Measurements from ENCODE around the gene EHMT1. TPM values are rescaled to one million over a fixed set of nuclear protein-coding genes. Genes with fewer than 3 reads are reported as not detected.

Gene EHMT1
- total and polyA plus RNA-seq, 2 donors (not counting 1 experiment from before 2014, with no cell fraction given), result 101 to 394 TPM

DNA sequence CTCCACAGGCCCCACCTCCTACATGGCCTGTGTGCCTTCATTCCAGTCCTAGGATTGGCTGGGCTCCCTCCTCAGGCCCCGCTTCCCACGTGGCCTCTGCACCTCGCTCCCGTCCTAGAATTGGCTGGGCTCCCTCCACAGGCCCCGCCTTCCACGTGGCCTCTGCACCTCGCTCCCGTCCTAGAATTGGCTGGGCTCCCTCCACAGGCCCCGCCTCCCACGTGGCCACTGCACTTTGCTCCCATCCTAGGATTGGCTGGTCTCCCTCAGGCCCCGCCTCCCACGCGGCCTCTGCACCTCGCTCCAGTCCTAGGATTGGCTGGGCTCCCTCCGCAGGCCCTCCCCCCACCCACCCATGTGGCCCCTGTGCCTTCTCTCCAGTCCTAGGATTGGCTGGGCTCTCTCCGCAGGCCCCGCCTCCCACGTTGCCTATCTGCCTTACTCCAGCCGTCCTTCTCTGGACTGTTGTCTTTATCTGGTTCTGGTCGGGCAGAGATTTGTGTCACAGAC lies 213.4 kb downstream of the EHMT1 start:
- no peak overlapping the region for H3K27ac Mint-ChIP-seq
- Histone ChIP-seq H3K4me3 (ENCODE audit: control extremely low read depth in 1 of 5, extremely low read depth in 1 of 5, insufficient read depth in 1 of 5, low read depth in 2 of 5, low read length in 4 of 5) (no peak overlapping the region), H3K9ac (ENCODE audit: low read length) (no peak overlapping the region), H2AFZ (ENCODE audit: insufficient read depth, low read depth, low read length, poor library complexity, severe bottlenecking) (no peak overlapping the region), H3K9me3 (ENCODE audit: control extremely low read depth in 1 of 3, control insufficient read depth in 2 of 3, insufficient read depth in 1 of 3, low read length in 2 of 3) (peaks cover 0 to 3% (median 0%) of the 10 kb centered on the region in 3 donors), H3K27me3 (replicated peaks in 1 of 4; ENCODE audit: control extremely low read depth in 1 of 4, control insufficient read depth in 3 of 4, insufficient read depth in 4 of 4, low read length in 3 of 4) (no peaks in the 10 kb centered on the region), H3K79me2 (ENCODE audit: control insufficient read depth, insufficient read depth, low read length) (peaks cover 34% of the 10 kb centered on the region), H4K20me1 (ENCODE audit: control insufficient read depth, insufficient read depth, low read length, poor library complexity, severe bottlenecking) (peaks cover 42% of the 10 kb centered on the region), H3K36me3 (replicated peaks in 1 of 2; ENCODE audit: control extremely low read depth in 1 of 2, control insufficient read depth in 1 of 2, extremely low read depth in 1 of 2, insufficient read depth in 2 of 2, low read length in 1 of 2) (peaks cover 0 to 77% of the 10 kb centered on the region in 2 experiments), H3K4me1 (ENCODE audit: control insufficient read depth in 2 of 2, insufficient read depth in 2 of 2, low read length in 2 of 2) (no peaks in the 10 kb centered on the region), H3K27ac (ENCODE audit: low read length in 2 of 2) (no peak overlapping the region), H3K4me2 (replicated peaks; ENCODE audit: low read depth, low read length, poor library complexity, severe bottlenecking) (no peak overlapping the region)
- no peak overlapping the region for H3K4me3 Mint-ChIP-seq
- no peaks in the 10 kb centered on the region for H3K27me3 Mint-ChIP-seq
- no peaks in the 10 kb centered on the region for H3K9me3 Mint-ChIP-seq (ENCODE audit: insufficient read depth)
- CTCF ChIA-PET, result no interaction called here
- POLR2A ChIA-PET, result no interaction called here
- TF ChIP-seq, protein P1, sequence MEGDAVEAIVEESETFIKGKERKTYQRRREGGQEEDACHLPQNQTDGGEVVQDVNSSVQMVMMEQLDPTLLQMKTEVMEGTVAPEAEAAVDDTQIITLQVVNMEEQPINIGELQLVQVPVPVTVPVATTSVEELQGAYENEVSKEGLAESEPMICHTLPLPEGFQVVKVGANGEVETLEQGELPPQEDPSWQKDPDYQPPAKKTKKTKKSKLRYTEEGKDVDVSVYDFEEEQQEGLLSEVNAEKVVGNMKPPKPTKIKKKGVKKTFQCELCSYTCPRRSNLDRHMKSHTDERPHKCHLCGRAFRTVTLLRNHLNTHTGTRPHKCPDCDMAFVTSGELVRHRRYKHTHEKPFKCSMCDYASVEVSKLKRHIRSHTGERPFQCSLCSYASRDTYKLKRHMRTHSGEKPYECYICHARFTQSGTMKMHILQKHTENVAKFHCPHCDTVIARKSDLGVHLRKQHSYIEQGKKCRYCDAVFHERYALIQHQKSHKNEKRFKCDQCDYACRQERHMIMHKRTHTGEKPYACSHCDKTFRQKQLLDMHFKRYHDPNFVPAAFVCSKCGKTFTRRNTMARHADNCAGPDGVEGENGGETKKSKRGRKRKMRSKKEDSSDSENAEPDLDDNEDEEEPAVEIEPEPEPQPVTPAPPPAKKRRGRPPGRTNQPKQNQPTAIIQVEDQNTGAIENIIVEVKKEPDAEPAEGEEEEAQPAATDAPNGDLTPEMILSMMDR (IDR thresholded peaks at IDR 0.05), result no peak
- no peak for TF ChIP-seq EZH2 (IDR thresholded peaks at IDR 0.05; ENCODE audit: borderline replicate concordance, insufficient read depth, low read depth, low read length, poor library complexity, severe bottlenecking)
- no peak for DNase-seq
- no peak for ATAC-seq (ENCODE audit: low read depth)
- WGBS (ENCODE audit: insufficient coverage), result over 99% methylated on average over 18 of the region's 20 CpGs
- intact Hi-C loops (cut with micrococcal nuclease), result no loop called here
- H3K4me1 Mint-ChIP-seq, result no peaks in the 10 kb centered on the region

DNA sequence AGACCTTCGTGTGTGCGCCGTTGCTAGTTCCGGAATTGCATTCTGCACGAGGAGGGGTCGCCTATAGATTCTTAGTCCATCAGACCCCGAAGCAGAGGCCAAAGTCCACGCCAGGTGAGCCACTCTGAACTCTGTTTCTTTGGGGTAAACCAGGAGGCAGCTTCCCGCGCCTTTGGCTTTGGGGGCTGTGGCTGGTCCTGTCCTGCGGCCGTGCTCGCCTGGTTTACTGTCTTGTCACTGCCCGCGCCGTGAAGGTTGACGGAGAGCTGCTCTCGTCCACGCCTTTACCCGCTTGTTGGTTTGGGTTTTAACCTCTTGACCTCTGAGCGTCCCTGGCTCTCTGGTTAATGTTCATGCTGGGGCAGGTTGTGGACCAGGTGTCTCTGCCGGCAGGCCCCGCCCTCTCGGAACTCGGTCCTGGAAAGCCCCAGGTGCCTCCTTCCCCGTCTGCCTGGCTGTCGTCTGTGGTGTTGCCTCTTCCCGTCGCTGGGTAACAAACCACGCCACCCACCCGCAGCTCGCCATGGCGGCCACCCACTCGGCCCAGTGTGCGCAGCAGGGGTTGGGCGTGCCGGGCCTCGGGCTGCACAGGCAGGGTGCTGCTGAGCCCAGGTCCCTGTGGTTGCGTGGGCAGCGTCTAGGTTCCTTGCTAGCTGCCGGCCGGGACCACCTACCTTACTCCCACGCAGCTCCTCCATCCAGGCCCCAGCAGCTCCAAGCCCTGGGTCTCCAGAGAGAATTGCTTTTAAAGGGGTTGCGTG lies 214.2 kb downstream of the EHMT1 start:
- TF ChIP-seq, protein P1 (IDR thresholded peaks at IDR 0.05), result no peak
- TF ChIP-seq EZH2 (IDR thresholded peaks at IDR 0.05; ENCODE audit: borderline replicate concordance, insufficient read depth, low read depth, low read length, poor library complexity, severe bottlenecking), result no peak
- no peaks in the 10 kb centered on the region for H3K27me3 ChIP-seq (replicated peaks in 1 of 4; ENCODE audit: control extremely low read depth in 1 of 4, control insufficient read depth in 3 of 4, insufficient read depth in 4 of 4, low read length in 3 of 4)
- DNase-seq, result no peak
- POLR2A ChIA-PET, result no interaction called here
- no peak for ATAC-seq (ENCODE audit: low read depth)
- H3K27ac Mint-ChIP-seq, result no peak overlapping the region
- H3K9me3 Mint-ChIP-seq (ENCODE audit: insufficient read depth), result no peaks in the 10 kb centered on the region
- H3K79me2 ChIP-seq (ENCODE audit: control insufficient read depth, insufficient read depth, low read length), result peaks cover 28% of the 10 kb centered on the region
- H3K4me1 Mint-ChIP-seq, result no peaks in the 10 kb centered on the region
- H3K4me2 ChIP-seq (replicated peaks; ENCODE audit: low read depth, low read length, poor library complexity, severe bottlenecking), result no peak overlapping the region
- CTCF ChIA-PET, result no interaction called here
- no peak overlapping the region for H3K27ac ChIP-seq (ENCODE audit: low read length in 2 of 2)
- H4K20me1 ChIP-seq (ENCODE audit: control insufficient read depth, insufficient read depth, low read length, poor library complexity, severe bottlenecking), result peaks cover 36% of the 10 kb centered on the region
- H3K9ac ChIP-seq (ENCODE audit: low read length), result no peak overlapping the region
- no peak overlapping the region for H3K4me3 ChIP-seq (ENCODE audit: control extremely low read depth in 1 of 5, extremely low read depth in 1 of 5, insufficient read depth in 1 of 5, low read depth in 2 of 5, low read length in 4 of 5)
- intact Hi-C loops (cut with micrococcal nuclease), result no loop called here
- peaks cover 0 to 72% of the 10 kb centered on the region in 2 experiments for H3K36me3 ChIP-seq (replicated peaks in 1 of 2; ENCODE audit: control extremely low read depth in 1 of 2, control insufficient read depth in 1 of 2, extremely low read depth in 1 of 2, insufficient read depth in 2 of 2, low read length in 1 of 2)
- no peak overlapping the region for H3K4me3 Mint-ChIP-seq
- peaks cover 0 to 4% (median 0%) of the 10 kb centered on the region in 3 donors for H3K9me3 ChIP-seq (ENCODE audit: control extremely low read depth in 1 of 3, control insufficient read depth in 2 of 3, insufficient read depth in 1 of 3, low read length in 2 of 3)
- H2AFZ ChIP-seq (ENCODE audit: insufficient read depth, low read depth, low read length, poor library complexity, severe bottlenecking), result no peak overlapping the region
- H3K27me3 Mint-ChIP-seq, result no peaks in the 10 kb centered on the region
- no peaks in the 10 kb centered on the region for H3K4me1 ChIP-seq (ENCODE audit: control insufficient read depth in 2 of 2, insufficient read depth in 2 of 2, low read length in 2 of 2)
- WGBS (ENCODE audit: insufficient coverage), result 98% methylated on average over 40 of the region's 44 CpGs
